Vagina (tissue), 2 donors: ENCODE measurements around the gene DNAI2. TPM values are rescaled to one million over a fixed set of nuclear protein-coding genes. Genes with fewer than 3 reads are reported as not detected.

Source experiments
- DNase-seq, 2 donors: peaks; one replicate each; pipeline ENCODE4 v3.0.0-alpha.2; 2017; ENCODE audit errors: extremely low spot score in 2 of 2
- H3K27ac ChIP-seq: fragments of 200-600 bp; sonication (generic); one replicate; pipeline ENCODE4 v1.5.1; 2019
- H3K27me3 ChIP-seq: fragments of 200-600 bp; sonication (generic); one replicate; pipeline ENCODE4 v1.5.1; 2019
- H3K36me3 ChIP-seq, 2 donors: fragments of 200-600 bp; sonication (generic); one replicate each; pipeline ENCODE4 v1.5.1; 2017 to 2019
- H3K4me1 ChIP-seq: fragments of 200-600 bp; sonication (generic); one replicate; pipeline ENCODE4 v1.5.1; 2019
- H3K4me3 ChIP-seq, 2 donors: fragments of 200-600 bp; sonication (generic); 1 replicate in 1 of 2; 2 replicates in 1 of 2; pipeline ENCODE4 v1.5.1; 2016 to 2019
- H3K9me3 ChIP-seq: fragments of 200-600 bp; sonication (generic); one replicate; pipeline ENCODE4 v1.5.1; 2019
- POLR2A ChIP-seq, 2 donors: fragments of 450-650 bp; IDR thresholded peaks; one replicate each; pipeline ENCODE4 v1.6.1; 2017; ENCODE audit warnings: antibody characterized with exemption in 2 of 2, mild to moderate bottlenecking in 2 of 2, moderate library complexity in 2 of 2
- POLR2AphosphoS5 ChIP-seq, 2 donors: sonication (generic); formaldehyde crosslinking; IDR thresholded peaks; one replicate each; pipeline ENCODE4 v1.9.0; 2017; ENCODE audit warnings: antibody characterized with exemption in 2 of 2, mild to moderate bottlenecking in 2 of 2, low read depth in 1 of 2; ENCODE audit not compliant: insufficient read depth in 1 of 2
- intact Hi-C: fragments of 100-400 bp; cut with DNase I; formaldehyde crosslinking; loops from one replicate; pipeline ENCODE4 v1.15.1; 2023
- total RNA-seq: library from RNA; depleted of rRNA; stranded (reverse); fragments of >200 nt; gene quantifications from one replicate; pipeline ENCODE4 v1.2.3, GENCODE V29; 2016
- TF ChIP-seq, protein P1 (sequence below), 3 experiments: fragments of 450-650 bp in 2 of 3; fragments of 200-600 bp in 1 of 3; sonication (generic) in 1 of 3; IDR thresholded peaks; one replicate each; pipeline ENCODE4 v1.5.1; 2017 to 2019; ENCODE audit warnings: antibody characterized with exemption in 3 of 3, mild to moderate bottlenecking in 2 of 3, moderate library complexity in 2 of 3

The DNAI2 gene
- total RNA-seq, 1 donor from 2014 or later = not detected

GRCh38 chr17:74267987-74268499 lies 6.0 kb upstream of the DNAI2 start:
- no peaks in the 10 kb centered on the region for H3K9me3 ChIP-seq
- DNase-seq = no peak
- TF ChIP-seq POLR2AphosphoS5 (IDR thresholded peaks at IDR 0.05; ENCODE audit: insufficient read depth in 1 of 2, low read depth in 1 of 2) (no peak), POLR2A (IDR thresholded peaks at IDR 0.05) (no peak)
- TF ChIP-seq, protein P1, sequence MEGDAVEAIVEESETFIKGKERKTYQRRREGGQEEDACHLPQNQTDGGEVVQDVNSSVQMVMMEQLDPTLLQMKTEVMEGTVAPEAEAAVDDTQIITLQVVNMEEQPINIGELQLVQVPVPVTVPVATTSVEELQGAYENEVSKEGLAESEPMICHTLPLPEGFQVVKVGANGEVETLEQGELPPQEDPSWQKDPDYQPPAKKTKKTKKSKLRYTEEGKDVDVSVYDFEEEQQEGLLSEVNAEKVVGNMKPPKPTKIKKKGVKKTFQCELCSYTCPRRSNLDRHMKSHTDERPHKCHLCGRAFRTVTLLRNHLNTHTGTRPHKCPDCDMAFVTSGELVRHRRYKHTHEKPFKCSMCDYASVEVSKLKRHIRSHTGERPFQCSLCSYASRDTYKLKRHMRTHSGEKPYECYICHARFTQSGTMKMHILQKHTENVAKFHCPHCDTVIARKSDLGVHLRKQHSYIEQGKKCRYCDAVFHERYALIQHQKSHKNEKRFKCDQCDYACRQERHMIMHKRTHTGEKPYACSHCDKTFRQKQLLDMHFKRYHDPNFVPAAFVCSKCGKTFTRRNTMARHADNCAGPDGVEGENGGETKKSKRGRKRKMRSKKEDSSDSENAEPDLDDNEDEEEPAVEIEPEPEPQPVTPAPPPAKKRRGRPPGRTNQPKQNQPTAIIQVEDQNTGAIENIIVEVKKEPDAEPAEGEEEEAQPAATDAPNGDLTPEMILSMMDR (IDR thresholded peaks at IDR 0.05) = no peak
- no peak overlapping the region for H3K27ac ChIP-seq
- H3K4me1 ChIP-seq = no peaks in the 10 kb centered on the region
- H3K27me3 ChIP-seq = no peaks in the 10 kb centered on the region
- intact Hi-C loops = no loop called here
- H3K4me3 ChIP-seq = no peak overlapping the region
- no peaks in the 10 kb centered on the region for H3K36me3 ChIP-seq

GRCh38 chr17:74268558-74268957 lies 5.5 kb upstream of the DNAI2 start:
- H3K4me3 ChIP-seq = no peak overlapping the region

GRCh38 chr17:74270333-74270732 lies 3.7 kb upstream of the DNAI2 start:
- H3K27me3 ChIP-seq = no peaks in the 10 kb centered on the region

More at GRCh38 chr17:74268558-74268957, 5.5 kb upstream of the DNAI2 start:
- no peaks in the 10 kb centered on the region for H3K27me3 ChIP-seq
- H3K36me3 ChIP-seq = no peaks in the 10 kb centered on the region
- intact Hi-C loops = no loop called here
- no peak overlapping the region for H3K27ac ChIP-seq
- no peak for DNase-seq
- TF ChIP-seq, protein P1 (IDR thresholded peaks at IDR 0.05) = no peak
- TF ChIP-seq POLR2A (IDR thresholded peaks at IDR 0.05) (no peak), POLR2AphosphoS5 (IDR thresholded peaks at IDR 0.05; ENCODE audit: insufficient read depth in 1 of 2, low read depth in 1 of 2) (no peak)
- H3K4me1 ChIP-seq = no peaks in the 10 kb centered on the region
- H3K9me3 ChIP-seq = no peaks in the 10 kb centered on the region

GRCh38 chr17:74271281-74271680 lies 2.8 kb upstream of the DNAI2 start:
- no peak for DNase-seq
- no peaks in the 10 kb centered on the region for H3K9me3 ChIP-seq
- no peak overlapping the region for H3K27ac ChIP-seq
- intact Hi-C loops = no loop called here
- H3K36me3 ChIP-seq = no peaks in the 10 kb centered on the region
- TF ChIP-seq, protein P1 (IDR thresholded peaks at IDR 0.05) = no peak
- TF ChIP-seq POLR2AphosphoS5 (IDR thresholded peaks at IDR 0.05; ENCODE audit: insufficient read depth in 1 of 2, low read depth in 1 of 2) (no peak), POLR2A (IDR thresholded peaks at IDR 0.05) (no peak)
- H3K4me1 ChIP-seq = peaks cover 23% of the 10 kb centered on the region
- H3K4me3 ChIP-seq = no peak overlapping the region
- no peaks in the 10 kb centered on the region for H3K27me3 ChIP-seq

More at GRCh38 chr17:74270333-74270732, 3.7 kb upstream of the DNAI2 start:
- Histone ChIP-seq H3K27ac (no peak overlapping the region), H3K4me1 (peaks cover 14% of the 10 kb centered on the region), H3K9me3 (no peaks in the 10 kb centered on the region), H3K36me3 (no peaks in the 10 kb centered on the region), H3K4me3 (no peak overlapping the region)
- no peak for DNase-seq
- intact Hi-C loops = no loop called here
- TF ChIP-seq, protein P1 (IDR thresholded peaks at IDR 0.05) = no peak
- TF ChIP-seq POLR2AphosphoS5 (IDR thresholded peaks at IDR 0.05; ENCODE audit: insufficient read depth in 1 of 2, low read depth in 1 of 2) (peak in 1 of 2 donors; percentile 31), POLR2A (IDR thresholded peaks at IDR 0.05) (no peak)

DNA sequence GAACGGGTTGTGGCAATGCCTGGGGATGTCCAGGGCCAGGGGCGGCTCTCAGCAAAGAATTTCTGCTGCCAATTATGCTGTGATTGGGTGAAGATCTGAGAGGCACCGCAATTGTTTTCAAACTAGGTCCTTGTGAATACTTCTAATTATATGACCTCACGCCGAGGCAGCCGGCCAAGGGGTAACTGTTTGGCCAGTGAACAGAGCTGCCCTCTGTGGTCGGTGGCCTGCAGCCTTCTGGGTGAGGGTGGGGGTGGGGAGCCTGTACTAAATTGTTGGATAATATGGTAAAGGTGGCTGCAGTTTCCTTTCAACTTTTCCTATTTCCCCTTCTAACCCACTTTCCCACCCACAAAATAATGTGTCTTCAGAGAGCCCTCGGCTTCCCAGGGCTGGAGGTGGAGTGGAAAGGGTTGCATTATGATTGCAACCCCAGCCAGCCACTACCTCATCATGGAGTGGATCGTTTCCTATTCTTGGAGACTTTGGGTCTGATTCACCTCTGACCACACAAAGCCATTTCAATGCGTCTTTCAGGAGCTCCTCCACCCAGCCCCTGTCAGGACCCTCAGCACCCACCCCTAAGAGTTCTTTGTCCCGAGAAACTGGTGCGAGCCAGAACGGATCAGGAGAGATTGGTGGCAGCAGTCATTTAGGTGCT lies 2.0 kb upstream of the DNAI2 start:
- peaks cover 27% of the 10 kb centered on the region for H3K4me1 ChIP-seq
- intact Hi-C loops = no loop called here
- no peak overlapping the region for H3K27ac ChIP-seq
- H3K4me3 ChIP-seq = no peak overlapping the region
- H3K36me3 ChIP-seq = no peaks in the 10 kb centered on the region
- H3K9me3 ChIP-seq = no peaks in the 10 kb centered on the region
- TF ChIP-seq POLR2AphosphoS5 (IDR thresholded peaks at IDR 0.05; ENCODE audit: insufficient read depth in 1 of 2, low read depth in 1 of 2) (no peak), POLR2A (IDR thresholded peaks at IDR 0.05) (no peak)
- TF ChIP-seq, protein P1 (IDR thresholded peaks at IDR 0.05) = no peak
- H3K27me3 ChIP-seq = no peaks in the 10 kb centered on the region
- no peak for DNase-seq
